ENCODE results near the gene LATS2.
A peak's percentile ranks its signal among the peaks of the same experiment; 100 is the strongest.

Gene LATS2

GRCh38 chr13:21059641-21060337 lies 1.6 kb downstream of the LATS2 start:
- ATAC-seq = no peak
- no peak for TF ChIP-seq PATZ1 (CRISPR knock-in tag; IDR thresholded peaks at IDR 0.05; ENCODE audit: borderline replicate concordance)
- no peak for TF ChIP-seq ZFP30 (CRISPR knock-in tag; IDR thresholded peaks at IDR 0.05)

- TF ChIP-seq TOX (CRISPR knock-in tag; IDR thresholded peaks at IDR 0.05; ENCODE audit: borderline replicate concordance) (no peak), TSHZ2 (CRISPR knock-in tag; IDR thresholded peaks at IDR 0.05) (no peak), GLIS3 (CRISPR knock-in tag; IDR thresholded peaks at IDR 0.05) (no peak), TCF4 (CRISPR knock-in tag; IDR thresholded peaks at IDR 0.05; ENCODE audit: borderline replicate concordance) (no peak), ZFP3 (CRISPR knock-in tag; IDR thresholded peaks at IDR 0.05) (no peak), CSDC2 (CRISPR knock-in tag; IDR thresholded peaks at IDR 0.05) (no peak), ESRRG (CRISPR knock-in tag; IDR thresholded peaks at IDR 0.05) (no peak), ZC3H10 (CRISPR knock-in tag; IDR thresholded peaks at IDR 0.05) (no peak), RARB (CRISPR knock-in tag; IDR thresholded peaks at IDR 0.05) (no peak), ISL1 (CRISPR knock-in tag; IDR thresholded peaks at IDR 0.05) (no peak), CSRNP3 (CRISPR knock-in tag; IDR thresholded peaks at IDR 0.05) (no peak), ARNTL (CRISPR knock-in tag; IDR thresholded peaks at IDR 0.05; ENCODE audit: borderline replicate concordance, low read depth) (no peak), BACH2 (CRISPR knock-in tag; IDR thresholded peaks at IDR 0.05; ENCODE audit: borderline replicate concordance) (no peak)
- ATAC-seq = peak; percentile 4; the same call in 2 of the 3 replicates
These were observed 3.0 kb downstream of the LATS2 start for GRCh38 chr13:21058361-21058760.

GRCh38 chr13:21055511-21056045 lies 5.8 kb downstream of the LATS2 start:
- ATAC-seq = no peak
- no peak for TF ChIP-seq GLIS3 (CRISPR knock-in tag; IDR thresholded peaks at IDR 0.05)
- TF ChIP-seq ISL1 (CRISPR knock-in tag; IDR thresholded peaks at IDR 0.05) = no peak
- TF ChIP-seq OSR1 (CRISPR knock-in tag; IDR thresholded peaks at IDR 0.05) = no peak
- TF ChIP-seq ZFP30 (CRISPR knock-in tag; IDR thresholded peaks at IDR 0.05) = no peak
- no peak for TF ChIP-seq ESRRG (CRISPR knock-in tag; IDR thresholded peaks at IDR 0.05)
- TF ChIP-seq CREB5 (CRISPR knock-in tag; IDR thresholded peaks at IDR 0.05; ENCODE audit: low read depth) = no peak
- no peak for TF ChIP-seq TSHZ2 (CRISPR knock-in tag; IDR thresholded peaks at IDR 0.05)
- no peak for TF ChIP-seq PATZ1 (CRISPR knock-in tag; IDR thresholded peaks at IDR 0.05; ENCODE audit: borderline replicate concordance)
- no peak for TF ChIP-seq ZFP3 (CRISPR knock-in tag; IDR thresholded peaks at IDR 0.05)
- TF ChIP-seq BACH2 (CRISPR knock-in tag; IDR thresholded peaks at IDR 0.05; ENCODE audit: borderline replicate concordance) = no peak
- no peak for TF ChIP-seq CSDC2 (CRISPR knock-in tag; IDR thresholded peaks at IDR 0.05)
- TF ChIP-seq PPARA (CRISPR knock-in tag; IDR thresholded peaks at IDR 0.05; ENCODE audit: borderline replicate concordance) = no peak

Measured in SK-N-SH treated with all-trans-retinoic acid at 6 μM for 48 hours (cell line).